GM18858 (cell line): ENCODE measurements around the gene ACTL9.

Experiments used
- ATAC-seq: cut with Tn5 transposase; IDR thresholded peaks from one replicate; pipeline ENCODE4 v1.9.1; 2021; ENCODE audit not compliant: unreplicated experiment

ACTL9 gene

GRCh38 chr19:8686549-8686948, 12.0 kb downstream of the ACTL9 start:
- no peak for ATAC-seq

DNA sequence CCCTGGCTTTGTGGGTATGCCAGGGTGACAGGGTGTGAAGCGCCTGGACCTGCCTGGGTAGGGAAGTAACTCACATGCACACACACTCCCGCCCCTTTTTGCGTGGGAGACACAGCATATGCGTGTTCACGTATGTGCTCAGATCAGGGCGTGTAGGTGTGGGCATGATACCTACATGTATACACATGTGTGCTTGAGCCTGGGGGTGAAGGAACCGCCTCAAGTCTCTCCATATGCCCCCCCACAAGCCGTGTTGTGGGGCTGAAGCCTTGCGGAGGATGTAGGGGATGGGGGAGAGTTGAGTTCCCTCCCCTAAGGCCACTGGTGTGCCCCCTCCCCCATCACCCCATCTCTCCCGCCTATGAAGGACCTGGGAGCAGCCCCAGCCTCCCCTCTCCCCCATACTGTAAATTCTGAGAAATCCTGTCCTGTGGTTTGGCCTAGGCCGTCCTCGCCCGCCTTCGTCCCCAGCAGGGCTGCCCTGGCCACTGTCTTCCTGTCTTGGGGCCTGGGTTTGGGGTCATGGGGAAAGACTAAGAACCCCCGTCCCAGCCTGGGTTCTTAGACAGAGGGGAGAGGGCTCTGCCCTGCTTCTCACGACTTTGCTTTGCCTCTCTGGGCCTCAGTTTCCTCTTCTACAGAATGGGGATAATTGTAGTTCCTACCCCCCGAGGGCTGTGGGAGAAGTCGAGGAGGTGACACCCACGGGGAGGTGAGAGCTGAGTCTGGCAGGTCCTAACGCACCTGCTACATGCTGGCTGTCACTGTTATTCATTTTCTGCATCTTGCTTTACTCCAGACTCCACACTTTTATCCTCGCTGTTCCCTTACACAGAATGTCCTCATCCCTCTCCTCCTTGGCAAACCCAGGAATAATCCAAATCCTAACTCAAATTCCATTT, 14.3 kb downstream of the ACTL9 start:
- ATAC-seq: no peak

DNA sequence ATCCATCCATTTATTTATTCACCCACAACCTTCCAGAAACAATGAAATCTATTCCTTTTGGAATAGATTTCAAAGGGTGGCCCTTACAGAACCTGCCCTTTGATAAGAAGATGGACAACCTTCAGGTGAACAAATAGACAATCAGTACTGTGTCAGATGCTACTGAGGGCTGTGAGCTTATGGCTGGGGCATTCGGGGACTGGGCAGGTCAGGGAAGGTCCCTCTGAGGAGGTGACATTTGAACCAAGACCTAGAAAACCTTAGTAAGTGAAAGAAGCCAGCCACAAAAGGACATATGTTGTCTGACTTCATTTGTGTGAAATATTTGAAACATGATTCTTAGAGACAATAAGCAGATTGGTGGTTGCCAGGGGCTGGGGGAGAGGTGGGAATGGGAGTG, 15.7 kb downstream of the ACTL9 start:
- ATAC-seq: no peak

DNA sequence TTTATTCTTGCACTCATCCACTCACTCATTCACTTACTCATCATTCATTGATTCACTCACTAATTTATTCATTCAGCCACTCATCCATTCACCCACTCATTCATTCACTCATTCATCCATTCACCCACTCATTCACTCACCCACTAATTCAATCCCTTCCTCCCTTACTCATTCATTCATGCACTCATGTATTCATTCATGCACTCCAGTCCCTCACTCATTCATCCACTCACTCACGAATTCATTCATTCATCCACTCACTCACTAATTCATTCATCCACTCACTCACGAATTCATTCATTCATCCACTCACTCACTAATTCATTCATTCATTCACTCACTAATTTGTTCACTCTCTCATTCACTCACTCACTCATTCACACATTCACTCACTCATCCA, 16.1 kb downstream of the ACTL9 start:
- no peak for ATAC-seq

DNA sequence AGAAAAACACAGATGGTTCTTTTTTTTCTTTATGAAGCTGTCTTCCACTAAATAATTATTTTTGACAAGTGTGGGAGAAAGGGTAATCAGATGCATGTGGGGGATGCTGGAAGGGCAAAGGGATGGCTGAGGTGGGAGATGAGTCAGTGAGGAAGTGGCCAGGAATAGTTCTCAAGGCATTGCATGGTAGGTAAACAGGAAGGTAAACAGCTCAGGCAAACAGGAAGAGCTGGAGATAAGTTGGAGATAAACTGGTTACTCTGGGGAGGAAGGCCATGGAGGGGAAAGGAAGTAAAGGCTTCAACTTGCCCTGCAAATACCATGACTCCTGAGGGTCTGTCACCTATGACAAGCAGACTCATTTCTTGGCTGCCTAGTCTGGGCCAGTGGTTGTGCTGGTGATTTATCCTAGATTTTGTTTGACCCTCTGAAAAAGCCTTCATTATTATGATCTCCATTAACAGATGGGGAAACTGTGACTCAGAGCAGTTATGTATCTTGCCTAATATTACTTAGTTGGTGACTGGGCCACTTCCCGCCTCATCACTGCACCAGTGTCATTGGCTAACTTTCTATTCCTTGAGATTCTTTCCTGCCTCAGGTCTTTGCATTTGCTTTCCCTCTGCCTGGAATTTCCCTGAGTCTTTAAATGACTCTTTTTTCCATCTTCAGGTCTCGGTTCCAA, 17.1 kb downstream of the ACTL9 start:
- ATAC-seq: no peak

- no peak for ATAC-seq
Observed at GRCh38 chr19:8680676-8681344, 17.8 kb downstream of the ACTL9 start.

GRCh38 chr19:8678244-8678807, 20.3 kb downstream of the ACTL9 start:
- no peak for ATAC-seq

DNA sequence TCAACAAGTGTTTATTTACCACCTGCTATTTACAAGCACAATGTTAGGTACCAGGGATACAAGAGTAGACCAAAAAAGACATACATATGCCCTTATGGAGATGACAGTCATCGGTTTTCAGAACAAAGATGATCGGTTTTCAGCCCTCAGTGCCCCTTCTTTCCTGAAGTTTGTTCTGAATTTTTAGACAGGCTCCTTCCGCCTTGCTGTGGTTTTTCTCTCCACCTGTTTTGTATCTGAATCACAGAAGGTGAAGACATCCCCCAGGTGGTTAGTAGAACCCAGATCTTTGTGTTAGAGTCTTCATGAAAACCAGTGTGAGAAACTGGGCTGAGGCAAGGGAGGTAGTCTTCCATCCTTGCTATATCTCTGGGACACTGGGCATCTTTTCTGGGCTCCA, 23.5 kb downstream of the ACTL9 start:
- ATAC-seq: no peak

GRCh38 chr19:8673276-8673891, 25.2 kb downstream of the ACTL9 start:
- ATAC-seq: no peak

- no peak for ATAC-seq
Observed at GRCh38 chr19:8666814-8667405, 31.7 kb downstream of the ACTL9 start.

DNA sequence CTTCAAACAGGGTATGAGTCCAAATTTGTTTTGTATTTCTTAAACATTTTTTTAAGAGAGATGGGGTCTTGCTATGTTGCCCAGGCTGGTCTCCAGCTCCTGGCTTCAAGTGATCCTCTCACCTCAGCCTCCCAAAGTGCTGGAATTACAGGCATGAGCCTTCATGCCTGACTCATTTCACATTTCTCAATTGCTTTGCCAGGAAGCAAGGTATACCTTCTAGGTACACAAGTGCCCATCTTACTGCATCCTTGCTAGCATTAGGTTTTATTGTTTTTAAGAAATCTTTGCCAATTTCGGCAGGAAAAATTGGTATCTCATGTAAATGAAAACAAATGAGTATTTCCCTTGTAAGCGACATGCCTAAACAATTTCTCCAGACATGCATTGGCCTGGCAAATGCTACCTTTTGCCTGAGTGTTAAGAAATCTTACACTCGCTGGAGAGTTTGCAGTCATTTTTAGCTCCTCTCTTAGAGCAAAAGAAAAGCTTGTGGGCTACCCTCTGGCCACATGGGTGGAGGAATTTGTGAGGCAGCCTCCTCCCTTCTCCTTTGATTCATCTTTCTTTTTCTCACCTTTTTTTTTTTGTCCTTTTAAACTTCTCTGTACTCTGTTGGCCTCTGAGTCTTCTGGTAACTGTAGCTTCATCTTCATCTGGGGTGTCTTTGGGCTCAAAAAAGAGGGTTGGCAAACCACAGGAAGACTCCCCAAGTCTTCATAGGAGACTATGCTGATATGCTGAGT, 33.0 kb downstream of the ACTL9 start:
- no peak for ATAC-seq

- no peak for ATAC-seq
Observed at GRCh38 chr19:8664671-8665057, 33.9 kb downstream of the ACTL9 start.

DNA sequence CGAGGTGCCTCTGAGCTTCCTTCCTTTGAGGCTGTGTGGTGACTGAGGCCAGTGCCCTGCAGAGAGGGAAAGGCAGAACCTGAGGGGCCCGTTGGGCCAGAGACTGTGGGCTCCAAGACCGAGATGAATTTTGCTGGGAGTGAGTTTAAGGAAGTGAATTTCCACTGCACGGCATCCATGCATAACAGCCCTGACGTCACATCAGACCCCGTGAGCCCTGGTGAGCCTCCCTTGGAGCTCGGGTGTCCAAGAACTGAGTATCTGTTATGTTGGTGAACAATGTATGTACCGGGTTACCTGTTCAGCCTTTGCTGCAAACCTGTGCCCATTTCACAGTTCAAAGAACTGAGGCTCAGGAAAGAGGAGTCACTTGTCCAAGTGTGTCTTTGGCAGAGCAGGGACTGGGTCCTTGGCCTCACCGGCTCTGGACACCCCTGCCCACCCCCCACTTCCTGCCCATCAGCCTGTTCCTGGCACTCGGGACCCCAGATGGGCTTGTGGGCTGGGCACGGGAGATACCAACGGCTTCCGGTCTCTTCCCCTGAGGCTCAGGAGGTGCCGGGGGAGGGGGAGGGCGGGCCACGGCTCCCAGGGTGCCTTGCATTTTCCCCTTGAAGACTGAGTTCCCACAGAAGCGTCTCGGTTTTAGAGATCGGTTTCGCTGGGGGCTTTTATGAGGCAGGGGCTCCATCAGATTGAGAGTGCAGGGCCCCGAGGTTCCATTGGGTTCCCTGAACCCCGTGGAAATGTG, 34.5 kb downstream of the ACTL9 start:
- no peak for ATAC-seq

GRCh38 chr19:8662263-8662662, 36.3 kb downstream of the ACTL9 start:
- no peak for ATAC-seq

DNA sequence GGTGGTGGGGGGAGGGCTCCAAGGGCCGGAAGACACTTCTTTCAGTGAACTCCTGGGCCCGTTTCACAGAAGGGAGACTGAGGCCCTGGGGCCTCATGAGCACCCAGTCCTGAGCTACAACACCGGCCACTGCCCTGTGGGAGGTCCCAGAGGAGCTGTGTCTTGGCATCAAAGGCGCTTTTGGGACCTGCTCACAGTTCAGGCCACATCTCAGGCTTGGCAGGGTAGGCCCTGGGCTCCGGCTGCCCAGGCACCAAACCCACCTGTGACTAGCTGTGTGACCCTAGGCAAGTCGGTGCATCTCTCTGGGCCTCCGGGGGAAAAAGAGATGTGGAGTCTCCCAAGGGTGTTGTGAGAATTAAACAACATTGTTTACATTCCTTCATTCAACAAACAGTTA, 38.7 kb downstream of the ACTL9 start:
- no peak for ATAC-seq

DNA sequence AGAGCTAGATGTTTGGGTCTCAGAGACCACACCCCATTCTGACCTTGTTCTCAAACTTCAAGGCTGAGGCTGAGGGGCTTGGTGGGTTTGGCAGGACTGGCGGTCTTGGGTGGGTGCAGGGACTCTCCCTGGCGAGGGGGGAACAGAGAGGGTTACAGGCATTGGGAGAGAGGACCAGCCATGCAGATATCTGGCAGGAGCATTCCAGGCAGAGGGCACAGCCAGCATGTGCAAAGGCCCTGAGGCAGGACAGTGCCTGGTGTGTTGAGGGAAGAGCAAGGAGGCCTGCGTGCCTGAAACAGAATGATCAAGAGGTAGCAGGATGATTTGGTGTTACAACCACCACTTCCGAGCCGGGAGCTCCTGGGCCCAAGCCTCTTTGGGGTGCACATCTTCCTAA, 40.7 kb downstream of the ACTL9 start:
- no peak for ATAC-seq

DNA sequence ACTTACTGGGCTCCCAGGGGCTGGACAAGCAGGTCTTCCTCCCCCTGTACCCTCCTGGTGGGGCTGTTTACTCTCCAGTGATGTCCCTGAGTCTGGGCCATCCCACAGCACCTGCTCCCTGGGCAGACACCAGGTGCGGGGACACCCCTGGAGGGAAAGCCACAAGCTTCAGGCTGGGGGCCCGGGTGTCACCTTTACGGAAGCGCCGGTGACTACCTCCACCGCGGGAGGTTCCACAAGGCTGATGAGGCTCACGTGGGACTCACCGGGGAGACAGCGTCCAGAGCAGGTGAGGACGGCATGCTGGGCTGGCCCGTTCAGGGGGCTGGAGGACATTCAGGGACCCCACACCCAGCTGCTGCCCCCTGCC, 43.3 kb downstream of the ACTL9 start:
- ATAC-seq: no peak

DNA sequence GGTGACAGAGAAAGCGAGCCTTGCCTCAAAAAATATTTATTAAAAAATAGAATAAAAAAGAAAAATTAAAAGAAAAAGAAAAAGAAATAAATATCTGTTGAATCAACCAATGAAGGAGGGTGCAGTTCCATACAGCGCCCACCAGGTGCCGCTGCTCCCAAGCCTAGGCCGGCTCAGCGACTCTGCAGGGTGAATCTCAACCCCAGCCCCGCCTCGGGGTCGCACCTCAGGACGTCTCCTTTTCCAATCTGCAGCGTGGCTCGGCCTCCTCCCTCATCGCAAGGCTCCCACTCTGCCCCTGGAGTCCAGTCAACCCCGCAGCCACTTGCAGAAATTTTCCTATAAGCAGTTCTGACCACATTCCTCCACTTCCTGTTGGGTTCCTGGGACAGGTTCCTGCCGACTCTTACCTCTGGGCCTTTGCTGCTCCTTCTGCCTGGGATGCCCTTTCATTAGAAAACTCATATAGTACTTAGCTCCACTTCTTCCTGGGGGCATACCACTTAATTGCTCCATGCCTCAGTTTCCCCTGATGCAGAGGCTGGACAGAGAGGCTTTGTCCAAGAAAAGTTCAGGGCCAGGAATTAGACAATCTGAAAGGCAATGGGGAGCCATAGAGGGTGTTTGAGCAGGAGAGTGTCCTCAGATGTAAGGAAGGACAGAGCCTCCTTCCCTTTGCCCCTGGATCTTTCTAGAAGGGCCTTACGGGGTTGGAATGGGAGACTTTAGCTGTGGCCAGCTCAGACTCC, 43.8 kb downstream of the ACTL9 start:
- ATAC-seq: no peak

DNA sequence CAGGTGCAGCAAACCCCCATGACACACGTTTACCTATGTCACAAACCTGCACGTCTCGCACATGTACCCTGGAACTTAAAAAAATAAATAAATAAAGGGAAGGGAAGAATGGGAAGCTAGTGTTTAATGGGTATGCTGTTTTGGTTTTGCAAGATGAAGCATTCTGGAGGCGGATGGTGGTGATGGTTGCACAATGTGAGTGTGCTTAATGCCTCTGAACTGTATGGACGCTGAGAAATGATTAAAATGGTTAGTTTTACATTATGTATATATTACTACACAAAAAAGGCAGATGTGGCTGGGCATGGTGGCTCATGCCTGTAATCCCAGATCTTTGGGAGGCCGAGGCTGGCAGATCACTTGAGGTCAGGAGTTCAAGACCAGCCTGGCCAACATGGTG, 50.4 kb downstream of the ACTL9 start:
- ATAC-seq: no peak
